HG03159 (cell line): ENCODE measurements around the gene ABR.
A peak's percentile ranks its signal among the peaks of the same experiment; 100 is the strongest.
"Not testable (repeated sequence)": the region's sequence is repeated elsewhere in the genome, so short reads cannot be mapped to it uniquely, and the experiment has no call there.

Experiments used
- ATAC-seq: cut with Tn5 transposase; IDR thresholded peaks from one replicate; pipeline ENCODE4 v1.9.1; 2021; ENCODE audit warnings: mild to moderate bottlenecking, moderate library complexity; ENCODE audit not compliant: unreplicated experiment

The ABR gene

GRCh38 chr17:1000597-1001461 is 179.0 kb downstream of the ABR start:
- no peak for ATAC-seq

GRCh38 chr17:998111-998510 is 181.7 kb downstream of the ABR start:
- ATAC-seq: no peak

DNA sequence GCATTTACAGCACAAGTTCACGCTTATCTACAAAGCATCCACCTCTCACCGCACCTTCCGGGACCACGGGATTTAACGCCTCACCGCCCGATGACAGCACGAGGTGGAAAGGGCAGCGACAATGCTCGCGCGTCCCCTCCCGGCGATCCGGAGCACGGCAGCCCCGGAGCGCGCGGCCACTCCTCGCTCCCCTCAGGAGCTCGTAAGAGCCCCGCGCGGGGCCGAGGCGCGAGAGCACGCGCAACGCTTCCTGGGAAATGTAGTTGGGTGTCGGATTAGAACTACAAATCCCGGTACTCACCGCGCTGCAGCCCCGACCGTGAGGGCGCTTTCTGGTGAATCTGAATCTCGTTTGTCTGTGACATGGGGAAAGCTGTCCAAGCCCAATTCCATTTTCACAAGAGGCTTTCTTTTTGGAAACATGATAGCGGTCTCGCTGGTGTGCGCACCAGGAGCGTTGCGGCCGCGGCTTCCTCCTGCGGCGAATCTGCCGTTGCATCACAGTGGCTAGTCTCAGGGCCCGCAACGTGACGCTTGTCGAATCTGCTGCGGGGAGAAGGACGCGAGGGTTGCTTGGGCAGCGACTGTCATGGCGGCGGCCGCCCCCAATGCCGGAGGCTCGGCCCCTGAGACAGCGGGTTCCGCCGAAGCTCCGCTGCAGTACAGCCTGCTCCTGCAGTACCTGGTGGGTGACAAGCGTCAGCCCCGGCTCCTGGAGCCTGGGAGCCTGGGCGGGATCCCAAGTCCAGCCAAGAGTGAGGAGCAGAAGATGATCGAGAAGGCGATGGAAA is 183.0 kb downstream of the ABR start, which contains the start of gene TIMM22:
Gene TIMM22, plus strand, starts transcription at position 576 of the 791 bp plus-strand sequence. Its CDS starts 14 bp downstream, at position 590.
- peak; percentile 86 for ATAC-seq

- not testable (repeated sequence) for ATAC-seq
These were observed 184.5 kb downstream of the ABR start for GRCh38 chr17:995324-995723.

GRCh38 chr17:992933-993332 is 186.8 kb downstream of the ABR start:
- ATAC-seq: no peak

GRCh38 chr17:988561-988960 is 191.2 kb downstream of the ABR start:
- ATAC-seq: no peak

DNA sequence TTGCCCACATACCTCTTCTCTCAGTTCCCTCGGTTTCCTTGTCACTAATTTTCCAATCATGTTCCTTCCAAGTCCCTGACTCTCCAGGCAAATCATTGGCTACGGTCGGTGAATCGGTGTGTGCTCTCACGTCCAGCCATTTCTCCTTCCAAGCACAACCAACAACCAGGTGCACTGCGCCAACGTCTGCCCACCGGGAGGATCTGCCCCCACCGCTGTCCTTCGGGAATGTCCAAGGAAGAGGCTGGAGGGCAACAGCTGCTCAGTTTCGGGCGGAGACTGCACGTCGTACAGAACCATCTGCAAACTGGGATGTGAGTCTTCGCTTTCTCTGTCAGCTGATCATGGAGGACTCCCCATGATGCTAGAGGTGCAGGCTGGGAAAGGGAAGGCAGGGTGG is 191.8 kb downstream of the ABR start:
- ATAC-seq: no peak

- ATAC-seq: no peak
These were observed 193.4 kb downstream of the ABR start for GRCh38 chr17:986322-986929.

DNA sequence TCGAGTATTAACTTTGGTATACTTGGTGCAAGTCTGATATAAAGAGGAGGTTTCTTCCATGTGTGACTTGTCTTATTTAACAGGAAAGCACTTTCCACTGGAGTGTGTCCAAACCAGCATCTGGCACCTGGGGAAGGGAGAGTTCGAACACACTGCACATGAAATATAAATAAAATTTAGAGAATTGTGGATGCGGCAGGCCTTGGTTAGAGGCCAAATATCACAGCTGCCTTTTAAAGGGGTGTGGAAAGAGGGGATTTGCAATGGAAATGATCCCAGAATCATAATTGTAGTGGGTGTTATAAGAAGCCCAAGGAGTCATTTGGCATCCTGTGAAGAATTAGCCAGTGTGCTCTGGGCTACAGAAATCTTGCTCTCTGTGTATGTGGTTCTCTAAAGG is 195.9 kb downstream of the ABR start:
- ATAC-seq: no peak

DNA sequence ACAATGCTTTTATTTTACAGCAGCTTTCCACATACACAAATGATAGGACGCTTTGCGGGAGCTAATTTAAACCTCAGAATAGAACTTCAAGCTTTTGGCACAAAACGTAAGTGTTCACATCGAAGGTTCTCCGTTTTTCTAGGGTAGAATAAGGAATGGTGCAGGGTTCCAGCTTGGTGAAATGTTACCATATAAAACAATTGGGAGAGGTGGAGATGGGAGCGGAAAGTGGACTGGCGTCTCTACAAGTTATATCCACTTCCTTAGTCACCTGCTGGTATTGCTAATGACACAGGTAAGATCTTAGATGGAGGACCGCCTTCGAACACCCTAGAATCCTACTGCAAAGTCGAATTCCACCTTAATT is 198.5 kb downstream of the ABR start:
- no peak for ATAC-seq

DNA sequence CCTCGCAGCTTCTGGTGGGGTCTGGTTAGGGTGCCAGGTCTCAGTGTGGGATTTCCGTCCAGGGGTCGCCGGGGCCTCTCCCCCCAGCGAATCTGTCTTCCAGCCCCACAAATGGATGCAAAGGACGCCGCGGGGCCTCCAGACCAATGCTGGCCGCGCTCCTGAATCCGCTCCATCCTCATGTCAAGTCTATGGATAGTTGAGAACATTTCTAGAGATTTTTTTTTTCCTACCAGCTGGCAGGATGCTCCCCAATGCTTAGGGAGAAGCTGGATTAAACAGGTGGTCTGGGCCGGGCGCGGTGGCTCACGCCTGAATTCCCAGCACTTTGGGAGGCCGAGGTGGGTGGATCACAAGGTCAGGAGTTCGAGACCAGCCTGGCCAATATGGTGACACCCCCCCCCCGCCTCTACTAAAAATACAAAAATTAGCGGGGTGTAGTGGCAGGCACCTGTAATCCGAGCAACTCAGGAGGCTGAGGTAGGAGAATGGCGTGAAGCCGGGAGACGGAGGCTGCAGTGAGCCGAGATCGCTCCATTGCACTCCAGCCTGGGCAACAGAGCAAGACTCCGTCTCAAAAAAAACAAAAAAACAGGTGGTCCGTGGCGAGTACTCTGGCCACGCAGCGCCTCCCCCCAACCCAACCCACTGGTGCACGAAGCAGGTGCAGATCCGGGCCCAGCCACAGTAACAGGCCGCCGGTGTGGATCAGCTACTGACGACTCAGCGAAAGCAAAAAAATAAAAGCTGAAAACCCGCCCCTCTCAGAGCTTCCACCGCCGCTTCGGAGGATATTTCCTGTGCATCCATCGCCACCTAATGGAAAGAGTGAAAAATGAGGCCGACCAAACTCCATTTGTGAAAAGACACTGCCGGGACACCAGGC is 199.1 kb downstream of the ABR start:
- ATAC-seq: peak; percentile 60

DNA sequence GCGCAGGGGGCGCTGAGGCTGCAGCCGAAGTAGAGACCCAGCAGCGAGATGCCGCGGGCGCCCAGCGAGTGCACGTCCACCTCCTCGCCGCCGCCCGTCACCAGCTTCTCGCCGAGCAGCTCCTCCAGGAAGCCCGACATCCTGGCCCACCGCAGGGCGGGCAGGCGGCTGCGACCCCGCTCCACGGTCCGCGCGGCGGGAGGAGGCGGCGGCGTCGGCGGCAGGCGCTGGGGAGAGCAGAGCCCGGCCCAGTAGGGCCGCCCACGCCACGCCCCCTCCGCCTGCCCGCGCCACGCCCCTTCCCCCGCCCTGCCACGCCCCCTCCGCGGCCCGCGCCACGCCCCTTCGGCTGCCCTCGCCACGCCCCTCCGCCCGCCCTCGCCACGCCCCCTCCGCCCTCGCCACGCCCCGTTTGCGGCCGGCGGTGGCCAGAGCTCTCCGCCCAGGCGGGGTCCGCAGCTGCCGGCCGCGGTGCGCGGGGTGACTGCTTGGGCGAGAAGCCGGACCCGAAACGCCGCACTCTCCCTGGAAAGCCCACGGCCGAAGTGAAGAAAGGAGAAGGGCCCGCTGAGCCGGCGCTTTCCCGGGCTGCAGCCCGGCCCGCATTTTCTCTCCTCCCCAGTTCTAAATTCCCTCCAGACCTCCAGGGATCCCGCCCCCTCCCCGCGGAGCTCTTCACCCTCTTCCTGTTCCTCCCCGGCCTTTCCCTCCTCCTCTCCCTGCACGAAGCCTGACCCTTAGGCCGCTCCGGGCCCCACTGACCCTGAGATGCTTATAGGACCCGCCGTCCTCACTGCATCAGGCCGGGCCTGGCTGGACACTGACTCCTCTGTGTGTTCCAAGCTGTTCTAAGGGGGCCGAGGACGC is 200.0 kb downstream of the ABR start, which contains the start of gene NXN:
Gene NXN, minus strand, starts transcription at position 238 of the 867 bp plus-strand sequence.
- peak; percentile 59 for ATAC-seq

- peak; percentile 37 for ATAC-seq
These were observed 200.6 kb downstream of the ABR start for GRCh38 chr17:979212-979538.

- ATAC-seq: no peak
These were observed 201.4 kb downstream of the ABR start for GRCh38 chr17:978103-979093.

GRCh38 chr17:977166-977565 is 202.6 kb downstream of the ABR start:
- ATAC-seq: no peak

DNA sequence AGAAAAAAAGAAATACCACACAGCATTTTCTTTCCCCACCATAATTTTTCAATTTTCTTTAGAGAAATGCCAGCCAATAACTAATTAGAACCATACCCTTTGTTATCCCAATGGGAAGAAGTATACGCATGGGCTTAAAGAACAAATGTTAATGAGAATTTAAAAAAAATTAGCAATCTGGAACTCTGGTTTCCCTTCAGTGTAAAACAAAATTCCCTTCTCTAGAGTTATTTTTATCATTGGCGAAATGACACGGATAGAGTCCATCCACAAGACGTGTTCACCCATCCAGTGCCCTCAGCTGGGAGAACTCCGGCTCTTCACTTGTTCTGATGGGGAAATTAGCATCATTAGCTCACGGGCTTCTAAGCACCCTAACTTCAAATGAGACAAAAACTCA is 203.5 kb downstream of the ABR start:
- no peak for ATAC-seq

- ATAC-seq: no peak
These were observed 204.3 kb downstream of the ABR start for GRCh38 chr17:975371-975915.

DNA sequence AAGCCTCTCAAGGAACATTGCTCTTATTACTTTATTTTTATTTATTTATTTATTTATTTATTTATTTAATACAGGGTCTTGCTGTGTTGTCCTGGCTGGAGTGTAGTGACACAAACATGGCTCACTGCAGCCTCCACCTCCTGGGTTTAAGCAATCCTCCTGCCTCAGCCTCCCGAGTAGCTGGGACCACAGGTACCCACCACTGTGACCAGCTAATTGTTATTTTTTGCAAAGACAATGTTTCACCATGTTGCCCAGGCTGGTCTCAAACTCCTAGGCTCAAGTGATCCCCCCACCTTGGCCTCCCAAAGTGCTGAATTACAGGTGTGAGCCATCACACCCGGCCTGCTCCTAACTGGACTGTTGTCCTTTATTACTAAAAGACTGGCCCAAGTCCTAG is 205.0 kb downstream of the ABR start:
- not testable (repeated sequence) for ATAC-seq
